HAP-1 (cell line): ENCODE measurements around the gene NTMT2.

ENCODE experiments used
- DNase-seq, 2 experiments: peaks; one replicate each; pipeline ENCODE4 v3.0.0-alpha.2; 2016 to 2020; ENCODE audit warnings: low spot score in 2 of 2
- H3K27me3 ChIP-seq: fragments of 250-450 bp; sonication (Bioruptor Pico); 2 replicates; pipeline ENCODE4 v1.5.1; 2020; ENCODE audit warnings: low read depth, mild to moderate bottlenecking, moderate library complexity
- H3K36me3 ChIP-seq: fragments of 250-450 bp; sonication (Bioruptor Pico); replicated peaks from 2 replicates; pipeline ENCODE4 v1.5.1; 2020; ENCODE audit warnings: mild to moderate bottlenecking
- H3K4me1 ChIP-seq: fragments of 250-450 bp; sonication (Bioruptor Pico); 2 replicates; pipeline ENCODE4 v1.5.1; 2020; ENCODE audit warnings: mild to moderate bottlenecking
- H3K4me3 ChIP-seq: fragments of 250-450 bp; sonication (Bioruptor Pico); 2 replicates; pipeline ENCODE4 v1.5.1; 2020; ENCODE audit warnings: mild to moderate bottlenecking, moderate library complexity
- H3K9me3 ChIP-seq: fragments of 250-450 bp; sonication (Bioruptor Pico); 2 replicates; pipeline ENCODE4 v1.5.1; 2020; ENCODE audit warnings: mild to moderate bottlenecking, moderate library complexity
- in situ Hi-C: fragments of 300-500 bp; cut with MboI; formaldehyde crosslinking; loops from 3 replicates; pipeline ENCODE4 v1.14.3; 2020; ENCODE audit warnings: low sequenced_read_pairs, inconsistent platforms, mixed read lengths

Gene NTMT2

DNA sequence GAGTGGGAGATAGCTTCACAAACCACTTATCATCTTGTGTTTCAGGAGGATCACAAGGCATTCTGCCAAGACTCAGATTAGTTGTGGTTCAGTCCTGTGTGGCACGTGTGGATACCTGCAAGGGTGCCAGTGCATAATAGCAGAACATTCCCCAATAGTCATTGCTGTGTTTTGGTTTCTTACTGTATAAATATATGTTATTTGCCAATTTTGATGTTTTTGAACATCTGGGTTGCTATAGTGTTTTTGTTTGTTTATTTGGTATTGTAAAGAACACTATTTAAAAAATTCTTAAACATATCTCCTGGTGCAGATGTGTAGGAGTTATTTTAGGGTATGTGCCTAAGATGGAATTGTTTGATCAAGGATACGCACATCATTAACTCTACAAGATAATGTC lies 5.4 kb upstream of the NTMT2 start:
- Histone ChIP-seq H3K36me3 (no peaks in the 10 kb centered on the region), H3K4me1 (peaks cover 2% of the 10 kb centered on the region), H3K9me3 (no peaks in the 10 kb centered on the region), H3K4me3 (no peak overlapping the region), H3K27me3 (no peaks in the 10 kb centered on the region)
- in situ Hi-C loops = no loop called here
- DNase-seq = no peak

GRCh38 chr1:170145061-170145460 lies 698 bp upstream of the NTMT2 start:
- Histone ChIP-seq H3K4me3 (no peak overlapping the region), H3K27me3 (no peaks in the 10 kb centered on the region), H3K9me3 (no peaks in the 10 kb centered on the region), H3K36me3 (no peaks in the 10 kb centered on the region), H3K4me1 (peaks cover 17% of the 10 kb centered on the region)
- in situ Hi-C loops = no loop called here
- DNase-seq = no peak

- H3K36me3 ChIP-seq = no peaks in the 10 kb centered on the region
- H3K4me1 ChIP-seq = peaks cover 25% of the 10 kb centered on the region
- in situ Hi-C loops = no loop called here
- DNase-seq = peak in 1 of 2 experiments; percentile 4
- H3K27me3 ChIP-seq = no peaks in the 10 kb centered on the region
- no peaks in the 10 kb centered on the region for H3K9me3 ChIP-seq
- no peak overlapping the region for H3K4me3 ChIP-seq
Observed at GRCh38 chr1:170146720-170147263, 1.0 kb downstream of the NTMT2 start.

- in situ Hi-C loops = no loop called here
- Histone ChIP-seq H3K4me3 (no peak overlapping the region), H3K9me3 (no peaks in the 10 kb centered on the region), H3K4me1 (peaks cover 25% of the 10 kb centered on the region), H3K36me3 (no peaks in the 10 kb centered on the region), H3K27me3 (no peaks in the 10 kb centered on the region)
- no peak for DNase-seq
Observed at GRCh38 chr1:170149241-170149640, 3.5 kb downstream of the NTMT2 start.

GRCh38 chr1:170150016-170150415 lies 4.3 kb downstream of the NTMT2 start:
- no peaks in the 10 kb centered on the region for H3K36me3 ChIP-seq
- no peak overlapping the region for H3K4me3 ChIP-seq
- DNase-seq = no peak
- H3K4me1 ChIP-seq = peaks cover 25% of the 10 kb centered on the region
- no peaks in the 10 kb centered on the region for H3K27me3 ChIP-seq
- in situ Hi-C loops = no loop called here
- H3K9me3 ChIP-seq = no peaks in the 10 kb centered on the region

DNA sequence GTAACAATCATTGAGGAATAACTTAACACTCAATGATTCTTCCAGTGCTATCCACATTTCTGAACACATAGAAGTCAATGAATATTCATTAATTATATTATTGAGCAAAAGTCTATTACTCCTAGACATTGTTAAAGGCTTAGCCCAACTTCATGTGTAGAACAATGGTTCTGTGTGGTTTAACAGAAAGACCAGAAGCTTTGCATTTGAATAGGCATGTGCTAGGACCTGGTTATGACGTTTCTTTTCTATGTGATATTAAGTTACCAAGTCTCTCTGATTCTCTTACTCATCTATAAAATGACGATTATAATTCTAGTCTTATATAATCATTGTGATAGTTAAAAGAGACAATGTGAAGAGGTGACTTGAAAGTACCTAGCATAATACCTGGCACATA lies 5.2 kb downstream of the NTMT2 start:
- in situ Hi-C loops = no loop called here
- no peaks in the 10 kb centered on the region for H3K27me3 ChIP-seq

GRCh38 chr1:170153417-170153816 lies 7.7 kb downstream of the NTMT2 start:
- no peak for DNase-seq
- Histone ChIP-seq H3K36me3 (no peaks in the 10 kb centered on the region), H3K27me3 (no peaks in the 10 kb centered on the region), H3K9me3 (no peaks in the 10 kb centered on the region), H3K4me1 (peaks cover 10% of the 10 kb centered on the region), H3K4me3 (no peak overlapping the region)
- in situ Hi-C loops = no loop called here

More for the DNA sequence above, 5.2 kb downstream of the NTMT2 start:
- Histone ChIP-seq H3K9me3 (no peaks in the 10 kb centered on the region), H3K4me1 (peaks cover 18% of the 10 kb centered on the region), H3K4me3 (no peak overlapping the region), H3K36me3 (no peaks in the 10 kb centered on the region)
- DNase-seq = peak in 1 of 2 experiments; percentile 93

DNA sequence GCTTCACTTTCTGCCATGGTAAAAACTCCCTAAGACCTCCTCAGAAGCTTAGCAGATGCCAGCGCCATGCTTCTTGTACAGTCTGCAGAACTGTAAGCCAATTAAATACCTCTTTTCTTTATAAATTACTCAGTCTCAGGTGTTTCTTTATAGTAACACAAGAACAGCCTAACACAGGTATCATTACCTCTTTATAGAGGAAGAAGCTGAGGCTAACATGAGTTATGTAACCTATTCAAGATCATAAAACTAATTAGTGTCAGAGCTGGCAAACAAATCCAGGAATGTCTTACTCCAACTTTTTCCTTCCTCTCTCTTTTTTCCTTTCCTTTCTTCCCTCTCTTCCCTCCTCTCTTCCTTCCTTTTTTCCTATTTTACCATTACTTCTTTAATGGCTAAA lies 9.3 kb downstream of the NTMT2 start:
- in situ Hi-C loops = no loop called here
- Histone ChIP-seq H3K36me3 (no peaks in the 10 kb centered on the region), H3K4me3 (no peak overlapping the region), H3K9me3 (0 out of 2 replicates have a peak, but pooled peaks cover 2% of the 10 kb centered on the region), H3K27me3 (no peaks in the 10 kb centered on the region), H3K4me1 (peaks cover 8% of the 10 kb centered on the region)
- DNase-seq = no peak

DNA sequence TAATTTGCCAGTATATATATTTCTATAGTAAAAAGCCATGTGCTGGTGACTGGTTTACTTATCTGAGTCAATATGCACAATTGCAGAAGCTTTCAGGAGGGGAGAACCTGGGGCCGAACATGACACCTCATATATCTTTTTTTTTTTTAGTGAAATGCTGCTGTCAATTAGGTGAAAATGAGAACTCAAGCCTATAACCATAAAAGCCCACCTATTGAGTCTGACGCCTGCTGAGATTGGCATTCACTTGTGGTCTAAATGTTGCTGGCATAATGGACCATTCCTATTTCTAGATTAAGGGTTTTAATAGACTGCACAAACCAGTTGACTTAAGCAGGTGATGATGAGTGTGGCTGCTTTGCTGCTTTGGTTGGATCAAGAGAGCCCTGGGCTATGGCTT lies 10.8 kb downstream of the NTMT2 start:
- H3K36me3 ChIP-seq = no peaks in the 10 kb centered on the region
- peaks cover 2% of the 10 kb centered on the region; the same call in 1 of the 2 replicates for H3K4me1 ChIP-seq
- H3K27me3 ChIP-seq = no peaks in the 10 kb centered on the region
- DNase-seq = no peak
- in situ Hi-C loops = no loop called here
- 0 out of 2 replicates have a peak, but pooled peaks cover 2% of the 10 kb centered on the region for H3K9me3 ChIP-seq
- H3K4me3 ChIP-seq = no peak overlapping the region

- in situ Hi-C loops = no loop called here
- Histone ChIP-seq H3K27me3 (no peaks in the 10 kb centered on the region), H3K4me1 (peaks cover 2% of the 10 kb centered on the region; the same call in 1 of the 2 replicates), H3K36me3 (no peaks in the 10 kb centered on the region), H3K9me3 (0 out of 2 replicates have a peak, but pooled peaks cover 2% of the 10 kb centered on the region), H3K4me3 (no peak overlapping the region)
- DNase-seq = no peak
Observed at GRCh38 chr1:170157820-170158219, 12.1 kb downstream of the NTMT2 start.

GRCh38 chr1:170162459-170163246 lies 16.9 kb downstream of the NTMT2 start:
- no peak overlapping the region for H3K4me3 ChIP-seq
- 0 out of 2 replicates have a peak, but pooled peaks cover 2% of the 10 kb centered on the region for H3K9me3 ChIP-seq
- DNase-seq = no peak
- peaks cover 8% of the 10 kb centered on the region for H3K4me1 ChIP-seq
- no peaks in the 10 kb centered on the region for H3K27me3 ChIP-seq
- no peaks in the 10 kb centered on the region for H3K36me3 ChIP-seq
- in situ Hi-C loops = no loop called here

DNA sequence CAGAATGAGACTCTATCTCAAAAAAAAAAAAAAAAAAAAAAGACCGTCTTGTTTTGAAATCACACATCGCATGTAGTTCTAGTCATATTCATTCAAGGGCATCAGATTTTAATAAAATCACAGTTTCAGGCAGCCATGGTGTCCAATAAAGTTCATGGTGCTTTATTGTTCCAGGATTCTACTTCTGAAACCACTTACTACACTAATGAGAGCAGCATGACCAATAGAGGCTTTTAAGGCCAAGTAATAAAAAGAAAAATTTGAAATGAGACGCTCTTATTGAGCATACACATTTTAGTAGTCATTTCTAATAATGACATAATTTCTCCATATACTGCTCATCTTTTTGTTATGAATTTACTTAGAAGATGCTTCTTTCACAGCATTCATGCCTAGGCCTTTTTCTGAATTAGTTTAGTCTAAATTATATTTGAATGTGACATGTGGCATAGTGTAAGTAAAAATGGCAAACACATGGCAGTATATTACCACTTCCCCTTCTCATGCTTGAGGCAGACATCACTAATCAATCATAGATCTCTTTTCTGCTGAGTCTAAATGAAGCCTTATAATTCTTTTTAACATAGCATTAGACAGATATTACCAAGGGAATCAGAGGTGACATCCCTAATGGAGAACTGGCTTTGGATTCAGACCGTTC lies 18.5 kb downstream of the NTMT2 start:
- Histone ChIP-seq H3K4me3 (no peak overlapping the region), H3K27me3 (no peaks in the 10 kb centered on the region), H3K4me1 (peaks cover 10% of the 10 kb centered on the region), H3K36me3 (no peaks in the 10 kb centered on the region), H3K9me3 (no peaks in the 10 kb centered on the region)
- in situ Hi-C loops = no loop called here
- DNase-seq = no peak

DNA sequence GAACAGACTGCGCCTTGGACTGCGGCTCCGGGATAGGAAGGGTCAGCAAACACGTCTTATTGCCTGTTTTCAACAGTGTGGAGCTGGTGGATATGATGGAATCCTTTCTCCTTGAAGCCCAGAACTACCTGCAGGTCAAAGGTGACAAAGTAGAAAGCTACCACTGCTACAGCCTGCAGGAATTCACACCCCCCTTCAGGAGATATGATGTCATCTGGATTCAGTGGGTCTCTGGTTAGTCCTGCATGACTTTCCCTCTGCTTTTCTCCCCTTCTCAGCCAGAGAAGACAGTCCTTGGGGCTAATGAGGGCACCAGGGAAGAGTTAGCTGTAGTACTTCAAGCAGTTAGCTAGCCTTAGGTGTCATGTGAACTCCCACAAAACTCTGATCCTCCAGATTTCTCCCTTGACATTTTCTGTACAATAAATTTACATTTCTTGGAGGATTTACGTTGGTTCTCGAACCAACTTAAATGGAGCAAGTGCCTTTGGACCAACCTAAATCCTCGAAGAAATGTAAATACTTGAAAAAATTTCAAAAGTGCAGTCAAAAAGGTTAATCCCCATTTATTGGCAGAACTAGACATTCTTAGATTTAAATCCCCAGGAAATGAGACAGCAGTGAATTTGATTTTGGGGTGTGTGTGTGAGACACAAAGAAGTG lies 20.9 kb downstream of the NTMT2 start:
- peaks cover 8% of the 10 kb centered on the region for H3K4me1 ChIP-seq
- H3K4me3 ChIP-seq = no peak overlapping the region
- peak in 1 of 2 experiments; percentile 17 for DNase-seq
- in situ Hi-C loops = no loop called here
- H3K9me3 ChIP-seq = peaks cover 4% of the 10 kb centered on the region; the same call in 1 of the 2 replicates
- no peaks in the 10 kb centered on the region for H3K36me3 ChIP-seq
- H3K27me3 ChIP-seq = no peaks in the 10 kb centered on the region
